HFFc6 (cell line): ENCODE measurements around the gene ERCC3. TPM values are rescaled to one million over a fixed set of nuclear protein-coding genes. Genes with fewer than 3 reads are reported as not detected.
A peak's percentile ranks its signal among the peaks of the same experiment; 100 is the strongest.

ENCODE experiments used
- DNase-seq: peaks from one replicate; pipeline ENCODE4 v3.0.0-alpha.2; 2018
- H3K27ac Mint-ChIP-seq: 2 replicates; pipeline ENCODE4 v1.8.0; 2020; ENCODE audit warnings: mild to moderate bottlenecking, mixed read lengths
- H3K27me3 Mint-ChIP-seq: 2 replicates; pipeline ENCODE4 v1.8.0; 2021; ENCODE audit warnings: mild to moderate bottlenecking, moderate library complexity, mixed read lengths; ENCODE audit not compliant: insufficient read depth
- H3K36me3 Mint-ChIP-seq: 2 replicates; pipeline ENCODE4 v1.8.0; 2021; ENCODE audit warnings: low read depth, mixed read lengths
- H3K4me1 Mint-ChIP-seq: 2 replicates; pipeline ENCODE4 v1.8.0; 2020; ENCODE audit warnings: low read depth, mixed read lengths
- H3K4me3 Mint-ChIP-seq: 2 replicates; pipeline ENCODE4 v1.8.0; 2020; ENCODE audit warnings: mild to moderate bottlenecking, moderate library complexity, mixed read lengths
- H3K9me3 Mint-ChIP-seq: 2 replicates; pipeline ENCODE4 v1.8.0; 2020; ENCODE audit warnings: mild to moderate bottlenecking, mixed read lengths
- CTCF ChIP-seq: fragments of 200-600 bp; sonication (generic); IDR thresholded peaks from 2 replicates; pipeline ENCODE4 v1.5.0; 2021; ENCODE audit warnings: antibody characterized with exemption, mild to moderate bottlenecking
- total RNA-seq, 6 experiments: library from RNA; stranded (reverse); fragmentation: NEBNext Ultra II Directional; extraction: Animal tissue kit (Norgen Biotek cat#: 25700); gene quantifications; 2 replicates in 1 of 6; 3 replicates in 5 of 6; pipeline ENCODE4 v1.2.3, GENCODE V29; 2021

The ERCC3 gene
- total RNA-seq, 6 experiments from 2014 or later: 33.0 to 38.5 (median 36.3) TPM

- Mint-ChIP-seq H3K9me3 (no peaks in the 10 kb centered on the region), H3K36me3 (peaks cover 27% of the 10 kb centered on the region), H3K4me1 (no peaks in the 10 kb centered on the region), H3K4me3 (no peak overlapping the region), H3K27ac (no peak overlapping the region; the same call in 1 of the 2 replicates), H3K27me3 (no peaks in the 10 kb centered on the region; the same call in 1 of the 2 replicates)
- DNase-seq: no peak
- no peak for TF ChIP-seq CTCF
Measured at GRCh38 chr2:127275356-127275755, 18.6 kb downstream of the ERCC3 start.

GRCh38 chr2:127270663-127271062 lies 23.3 kb downstream of the ERCC3 start:
- Mint-ChIP-seq H3K4me1 (no peaks in the 10 kb centered on the region), H3K4me3 (no peak overlapping the region), H3K9me3 (no peaks in the 10 kb centered on the region), H3K27me3 (no peaks in the 10 kb centered on the region; the same call in 1 of the 2 replicates), H3K36me3 (peaks cover 56% of the 10 kb centered on the region), H3K27ac (no peak overlapping the region)
- TF ChIP-seq CTCF: peak; percentile 56
- DNase-seq: no peak

- Mint-ChIP-seq H3K27me3 (peaks cover 2% of the 10 kb centered on the region; the same call in 1 of the 2 replicates), H3K27ac (no peak overlapping the region), H3K4me3 (no peak overlapping the region), H3K36me3 (peaks cover 40% of the 10 kb centered on the region), H3K4me1 (no peaks in the 10 kb centered on the region), H3K9me3 (no peaks in the 10 kb centered on the region)
- no peak for DNase-seq
- TF ChIP-seq CTCF: no peak
Measured at GRCh38 chr2:127261804-127262406, 32.0 kb downstream of the ERCC3 start.

- H3K36me3 Mint-ChIP-seq: peaks cover 38% of the 10 kb centered on the region
- H3K4me3 Mint-ChIP-seq: no peak overlapping the region
- H3K27me3 Mint-ChIP-seq: peaks cover 2% of the 10 kb centered on the region; the same call in 1 of the 2 replicates
- no peaks in the 10 kb centered on the region for H3K9me3 Mint-ChIP-seq
- peaks cover 14% of the 10 kb centered on the region for H3K4me1 Mint-ChIP-seq
- no peak for DNase-seq
- no peak for TF ChIP-seq CTCF
- no peak overlapping the region for H3K27ac Mint-ChIP-seq
Measured at GRCh38 chr2:127259355-127259754, 34.6 kb downstream of the ERCC3 start.

GRCh38 chr2:127256866-127257265 lies 37.1 kb downstream of the ERCC3 start:
- H3K36me3 Mint-ChIP-seq: peaks cover 41% of the 10 kb centered on the region
- H3K4me3 Mint-ChIP-seq: no peak overlapping the region
- no peak for TF ChIP-seq CTCF
- peaks cover 17% of the 10 kb centered on the region for H3K4me1 Mint-ChIP-seq
- H3K9me3 Mint-ChIP-seq: no peaks in the 10 kb centered on the region
- no peak for DNase-seq
- H3K27me3 Mint-ChIP-seq: peaks cover 2% of the 10 kb centered on the region; the same call in 1 of the 2 replicates
- H3K27ac Mint-ChIP-seq: no peak overlapping the region
